PC-3 (cell line): ENCODE results near the gene GTPBP6. TPM values are rescaled to one million over a fixed set of nuclear protein-coding genes. Genes with fewer than 3 reads are reported as not detected.

ENCODE experiments used
- ATAC-seq: fragments of 200-7000 bp; cut with Tn5 transposase; 2 replicates; pipeline ENCODE4 v1.9.1; 2020; ENCODE audit warnings: mild to moderate bottlenecking, moderate library complexity
- BruUV-seq: library from RNA; stranded (reverse); fragments of 400-500 nt; replicated peaks from 2 replicates; lab custom pipeline; 2021; lab: Mats Ljungman, UMichigan
- CTCF ChIA-PET: fragments of 300-600 bp; sonication (Branson Sonifier 250); formaldehyde crosslinking; loops from one replicate; lab custom pipeline; 2022; ENCODE audit warnings: antibody characterized with exemption; lab: Charles Lee
- POLR2A ChIA-PET: fragments of 300-600 bp; sonication (Branson Sonifier 250); formaldehyde crosslinking; loops from one replicate; lab custom pipeline; 2022; ENCODE audit warnings: antibody characterized with exemption; ENCODE audit not compliant: unreplicated experiment; lab: Charles Lee
- DNase-seq: peaks from one replicate; pipeline ENCODE4 v3.0.0-alpha.2; 2015
- H2AFZ ChIP-seq: fragments of 300-600 bp; sonication (generic); 2 replicates; pipeline ENCODE4 v1.6.0; 2016; ENCODE audit warnings: antibody characterized with exemption, low read length
- H3F3A ChIP-seq: fragments of 300-600 bp; sonication (generic); one replicate; pipeline ENCODE4 v1.6.0; 2017; ENCODE audit warnings: antibody characterized with exemption, low read length, control low read depth, mild to moderate bottlenecking; ENCODE audit not compliant: unreplicated experiment
- H3K27ac ChIP-seq: fragments of 300-600 bp; sonication (generic); 2 replicates; pipeline ENCODE4 v1.5.1; 2016; ENCODE audit warnings: mild to moderate bottlenecking, low read length
- H3K27me3 ChIP-seq: fragments of 300-600 bp; sonication (generic); 2 replicates; pipeline ENCODE4 v1.6.1; 2016; ENCODE audit warnings: low read length, mixed read lengths
- H3K36me3 ChIP-seq: fragments of 300-600 bp; sonication (generic); 2 replicates; pipeline ENCODE4 v1.6.1; 2016; ENCODE audit warnings: low read depth, mixed run types, low read length, mixed read lengths
- H3K4me1 ChIP-seq: fragments of 300-600 bp; sonication (generic); 2 replicates; pipeline ENCODE4 v1.5.1; 2016; ENCODE audit warnings: low read length; ENCODE audit not compliant: insufficient read depth
- H3K4me2 ChIP-seq: fragments of 300-600 bp; sonication (generic); 2 replicates; pipeline ENCODE4 v1.6.0; 2016; ENCODE audit warnings: low read length
- H3K4me3 ChIP-seq: fragments of 300-600 bp; sonication (generic); 2 replicates; pipeline ENCODE4 v1.5.1; 2016; ENCODE audit warnings: mild to moderate bottlenecking, low read length, mixed read lengths
- H3K79me2 ChIP-seq: fragments of 300-600 bp; sonication (generic); 2 replicates; pipeline ENCODE4 v1.6.1; 2017; ENCODE audit warnings: low read length, mixed read lengths
- H3K9ac ChIP-seq: fragments of 300-600 bp; sonication (generic); 2 replicates; pipeline ENCODE4 v1.6.0; 2016; ENCODE audit warnings: mild to moderate bottlenecking, low read length
- H3K9me2 ChIP-seq: fragments of 300-600 bp; sonication (generic); replicated peaks from 2 replicates; pipeline ENCODE4 v1.6.1; 2016; ENCODE audit warnings: mixed run types, low read length, mixed read lengths
- H3K9me3 ChIP-seq: fragments of 300-600 bp; sonication (generic); 2 replicates; pipeline ENCODE4 v1.6.1; 2016; ENCODE audit warnings: low read length, mixed read lengths
- H4K20me1 ChIP-seq: fragments of 300-600 bp; sonication (generic); 2 replicates; pipeline ENCODE4 v1.6.1; 2016; ENCODE audit warnings: low read length, mixed read lengths
- CTCF ChIP-seq: fragments of 300-600 bp; sonication (generic); conservative IDR thresholded peaks from 2 replicates; pipeline ENCODE4 v1.5.1; 2017; ENCODE audit warnings: antibody characterized with exemption, low read depth, mild to moderate bottlenecking, low read length
- EZH2 ChIP-seq: fragments of 300-600 bp; sonication (generic); IDR thresholded peaks from one replicate; pipeline ENCODE4 v1.6.1; 2017; ENCODE audit warnings: antibody characterized with exemption, mild to moderate bottlenecking, low read length; ENCODE audit not compliant: unreplicated experiment
- EZH2phosphoT487 ChIP-seq: fragments of 300-600 bp; sonication (generic); IDR thresholded peaks from 2 replicates; pipeline ENCODE4 v1.6.1; 2018; ENCODE audit warnings: mild to moderate bottlenecking, antibody characterized with exemption, low read length, borderline replicate concordance
- intact Hi-C: fragments of 100-400 bp; cut with micrococcal nuclease; formaldehyde crosslinking; loops from 2 replicates; pipeline ENCODE4 v1.9.0; 2023
- total RNA-seq: library from RNA; depleted of rRNA; stranded (reverse); fragments of >200 nt; gene quantifications from 2 replicates; pipeline ENCODE4 v1.2.3, GENCODE V29; 2014

The GTPBP6 gene
- total RNA-seq, 1 experiment from 2014 or later = 38.8 TPM

- no peaks in the 10 kb centered on the region for H3K9me2 ChIP-seq
- CTCF ChIA-PET = no interaction called here
- no peaks in the 10 kb centered on the region for H3K27me3 ChIP-seq
- no peak overlapping the region for H3K9ac ChIP-seq
- no peaks in the 10 kb centered on the region for H4K20me1 ChIP-seq
- peaks cover 12% of the 10 kb centered on the region for H3K36me3 ChIP-seq
- no peak for ATAC-seq
- BruUV-seq = no TSS peak
- TF ChIP-seq EZH2 (no peak), CTCF (no peak), EZH2phosphoT487 (no peak)
- no peak overlapping the region for H3K4me3 ChIP-seq
- no peaks in the 10 kb centered on the region for H3F3A ChIP-seq
- intact Hi-C loops = no loop called here
- no peak overlapping the region for H3K27ac ChIP-seq
- no peak for DNase-seq
- POLR2A ChIA-PET = no interaction called here
- H3K4me1 ChIP-seq = no peaks in the 10 kb centered on the region
- no peak overlapping the region for H2AFZ ChIP-seq
- H3K79me2 ChIP-seq = no peaks in the 10 kb centered on the region
- no peak overlapping the region for H3K4me2 ChIP-seq
- H3K9me3 ChIP-seq = no peaks in the 10 kb centered on the region
Observed at GRCh38 chrX:295136-295535, 23.5 kb downstream of the GTPBP6 start.

- Histone ChIP-seq H3K9me2 (no peaks in the 10 kb centered on the region), H3K9me3 (no peaks in the 10 kb centered on the region), H2AFZ (no peak overlapping the region), H4K20me1 (no peaks in the 10 kb centered on the region), H3K4me1 (no peaks in the 10 kb centered on the region), H3K36me3 (peaks cover 12% of the 10 kb centered on the region), H3F3A (no peaks in the 10 kb centered on the region), H3K4me3 (no peak overlapping the region), H3K9ac (no peak overlapping the region), H3K4me2 (no peak overlapping the region), H3K27me3 (no peaks in the 10 kb centered on the region), H3K79me2 (no peaks in the 10 kb centered on the region), H3K27ac (no peak overlapping the region)
- DNase-seq = no peak
- ChIA-PET CTCF (no interaction called here), POLR2A (no interaction called here)
- BruUV-seq = no TSS peak
- ATAC-seq = no peak
- no peak for TF ChIP-seq EZH2
- no peak for TF ChIP-seq EZH2phosphoT487
- no peak for TF ChIP-seq CTCF
- intact Hi-C loops = no loop called here
Observed at GRCh38 chrX:292900-293897, 25.4 kb downstream of the GTPBP6 start.

GRCh38 chrX:291411-291901 lies 27.1 kb downstream of the GTPBP6 start:
- ChIA-PET CTCF (no interaction called here), POLR2A (no interaction called here)
- no peak overlapping the region for H3K4me3 ChIP-seq
- DNase-seq (no peak), ATAC-seq (no peak)
- H3K27ac ChIP-seq = no peak overlapping the region
- H3K9me2 ChIP-seq = no peaks in the 10 kb centered on the region
- H3K4me2 ChIP-seq = no peak overlapping the region
- BruUV-seq = no TSS peak
- H4K20me1 ChIP-seq = no peaks in the 10 kb centered on the region
- no peak overlapping the region for H2AFZ ChIP-seq
- H3K9me3 ChIP-seq = no peaks in the 10 kb centered on the region
- no peaks in the 10 kb centered on the region for H3K4me1 ChIP-seq
- TF ChIP-seq EZH2 (no peak), EZH2phosphoT487 (no peak), CTCF (no peak)
- H3K79me2 ChIP-seq = no peaks in the 10 kb centered on the region
- H3F3A ChIP-seq = no peaks in the 10 kb centered on the region
- no peaks in the 10 kb centered on the region for H3K27me3 ChIP-seq
- H3K9ac ChIP-seq = no peak overlapping the region
- peaks cover 10% of the 10 kb centered on the region; the same call in 1 of the 2 replicates for H3K36me3 ChIP-seq
- intact Hi-C loops = no loop called here
